Skeletal muscle tissue (tissue), 4 donors: ENCODE data around the gene ZNF747. TPM values are rescaled to one million over a fixed set of nuclear protein-coding genes. Genes with fewer than 3 reads are reported as not detected.

ENCODE experiments used
- H3K27ac ChIP-seq: one replicate; pipeline ENCODE4 v1.7.0; 2013; ENCODE audit warnings: mild to moderate bottlenecking, low read depth, low read length, inconsistent platforms
- H3K27me3 ChIP-seq, 3 donors: one replicate each; pipeline ENCODE4 v1.7.0; 2013; ENCODE audit warnings: low read length in 3 of 3; ENCODE audit not compliant: control insufficient read depth in 3 of 3, insufficient read depth in 3 of 3
- H3K36me3 ChIP-seq, 3 donors: one replicate each; pipeline ENCODE4 v1.7.0; 2013; ENCODE audit warnings: low read length in 3 of 3; ENCODE audit not compliant: control insufficient read depth in 3 of 3, insufficient read depth in 3 of 3
- H3K4me1 ChIP-seq, 3 donors: one replicate each; pipeline ENCODE4 v1.7.0; 2013; ENCODE audit warnings: low read length in 3 of 3, mild to moderate bottlenecking in 3 of 3; ENCODE audit not compliant: control insufficient read depth in 3 of 3, insufficient read depth in 3 of 3
- H3K4me3 ChIP-seq, 3 donors: one replicate each; pipeline ENCODE4 v1.7.0; 2013; ENCODE audit warnings: low read length in 3 of 3
- H3K9ac ChIP-seq, 3 donors: one replicate each; pipeline ENCODE4 v1.7.0; 2013; ENCODE audit warnings: low read length in 3 of 3, mild to moderate bottlenecking in 3 of 3, moderate library complexity in 2 of 3, low read depth in 1 of 3
- H3K9me3 ChIP-seq, 3 donors: one replicate each; pipeline ENCODE4 v1.7.0; 2013; ENCODE audit warnings: low read length in 3 of 3; ENCODE audit not compliant: control insufficient read depth in 3 of 3
- total RNA-seq: library from RNA; depleted of rRNA; stranded (reverse); fragments of >200 nt; gene quantifications from one replicate; pipeline ENCODE4 v1.2.3, GENCODE V29; 2014
- donor health status: Osteomylitis.

The ZNF747 gene
- total RNA-seq, 1 donor from 2014 or later = 8.4 TPM

DNA sequence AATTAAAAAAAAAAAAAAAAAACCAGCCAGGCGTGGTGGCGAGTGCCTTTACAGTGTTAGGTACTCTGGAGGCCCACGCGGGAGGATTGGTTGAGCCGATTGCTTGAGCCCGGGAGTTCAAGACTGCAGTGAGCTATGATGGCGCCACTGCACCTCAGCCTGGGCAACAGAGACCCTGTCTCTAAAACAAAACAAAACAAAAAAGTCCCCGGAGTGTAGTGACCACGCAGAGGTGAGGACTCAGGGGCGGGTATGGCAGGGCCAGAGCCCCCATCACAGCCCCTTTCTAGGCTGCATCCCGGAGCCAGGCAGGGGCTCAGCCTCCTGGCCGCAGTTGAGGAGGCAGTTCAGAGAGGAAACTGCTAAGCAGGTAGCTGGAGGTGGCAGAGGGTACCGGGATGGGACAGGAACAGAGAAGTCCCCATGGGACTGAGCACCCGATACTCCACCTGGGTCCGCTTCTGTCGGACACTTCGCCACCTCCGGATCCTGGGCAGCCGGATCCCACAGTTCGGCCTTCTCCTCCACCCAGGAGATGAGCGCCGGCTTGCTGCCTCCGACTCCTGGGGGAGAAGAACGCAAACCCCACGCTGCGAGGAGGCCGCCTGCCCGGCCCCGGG is 800 bp downstream of the ZNF747 start:
- peak overlapping the region; percentile 91 for H3K27ac ChIP-seq
- no peaks in the 10 kb centered on the region for H3K27me3 ChIP-seq
- H3K4me1 ChIP-seq = peaks cover 26 to 33% (median 27%) of the 10 kb centered on the region in 3 donors
- no peaks in the 10 kb centered on the region for H3K9me3 ChIP-seq
- peaks cover 17 to 20% (median 20%) of the 10 kb centered on the region in 3 donors for H3K36me3 ChIP-seq
- peak overlapping the region; percentile 92 to 96 (median 93) for H3K9ac ChIP-seq
- H3K4me3 ChIP-seq = peak overlapping the region; percentile 80 to 95 (median 95)

- no peaks in the 10 kb centered on the region for H3K27me3 ChIP-seq
- peaks cover 17 to 20% (median 20%) of the 10 kb centered on the region in 3 donors for H3K36me3 ChIP-seq
- H3K9me3 ChIP-seq = no peaks in the 10 kb centered on the region
- H3K9ac ChIP-seq = peak overlapping the region; percentile 40 to 96 (median 93)
- H3K4me3 ChIP-seq = peak overlapping the region in 2 of 3 donors; percentile 3 to 22
- peaks cover 31 to 39% (median 32%) of the 10 kb centered on the region in 3 donors for H3K4me1 ChIP-seq
- H3K27ac ChIP-seq = no peak overlapping the region
These were observed 1.5 kb downstream of the ZNF747 start for GRCh38 chr16:30533146-30533522.

DNA sequence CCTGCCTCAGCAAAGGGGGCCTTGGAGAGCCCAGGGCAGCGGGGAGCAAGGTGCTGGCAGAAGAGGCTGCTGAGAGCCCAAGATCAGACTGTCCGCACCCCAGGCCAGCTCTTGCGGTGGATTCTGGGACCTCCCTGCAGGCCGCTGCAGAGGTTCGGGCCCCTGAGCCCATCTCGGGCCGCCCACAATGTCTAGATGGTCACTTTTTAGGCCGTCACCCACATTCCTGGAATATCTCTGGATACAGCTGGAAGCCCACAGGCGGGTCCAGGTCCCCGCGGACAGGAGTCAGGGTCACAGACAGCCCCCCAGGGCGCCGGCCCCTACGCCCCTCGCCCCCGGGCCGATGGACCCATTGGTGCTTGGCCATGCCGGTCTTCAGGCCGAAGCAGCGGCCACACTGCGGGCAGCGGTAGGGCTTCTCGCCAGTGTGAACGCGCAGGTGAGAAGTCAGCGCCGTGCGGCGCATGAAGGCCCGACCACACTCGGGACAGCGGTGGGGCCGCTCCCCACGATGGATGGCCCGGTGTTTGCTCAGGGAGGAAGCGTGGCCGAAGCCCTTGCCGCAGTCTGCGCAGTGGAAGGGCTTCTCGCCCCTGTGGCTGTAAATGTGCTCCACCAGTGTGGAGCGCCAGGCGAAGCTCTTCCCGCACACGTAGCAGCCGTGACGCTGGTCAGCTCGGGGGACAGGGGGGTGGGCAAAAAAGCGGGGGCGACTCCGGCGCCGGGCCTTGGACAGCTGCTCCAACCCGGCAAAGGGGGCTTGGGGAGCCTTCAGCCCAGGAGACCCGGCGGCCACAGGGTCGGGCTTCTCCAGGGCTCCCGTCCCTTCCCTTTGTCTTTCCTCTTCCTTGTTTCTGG is 2.1 kb downstream of the ZNF747 start:
- Histone ChIP-seq H3K9me3 (no peaks in the 10 kb centered on the region), H3K4me3 (no peak overlapping the region), H3K27ac (no peak overlapping the region), H3K4me1 (peaks cover 36 to 45% (median 38%) of the 10 kb centered on the region in 3 donors), H3K9ac (peak overlapping the region in 1 of 3 donors; percentile 40), H3K27me3 (no peaks in the 10 kb centered on the region), H3K36me3 (peaks cover 17 to 20% (median 20%) of the 10 kb centered on the region in 3 donors)

GRCh38 chr16:30530163-30531037 is 4.3 kb downstream of the ZNF747 start:
- Histone ChIP-seq H3K9ac (peak overlapping the region in 1 of 3 donors; percentile 33), H3K9me3 (no peaks in the 10 kb centered on the region), H3K36me3 (peaks cover 17 to 20% (median 20%) of the 10 kb centered on the region in 3 donors), H3K27ac (no peak overlapping the region), H3K4me3 (no peak overlapping the region), H3K27me3 (no peaks in the 10 kb centered on the region), H3K4me1 (peaks cover 32 to 45% (median 37%) of the 10 kb centered on the region in 3 donors)

- Histone ChIP-seq H3K27ac (no peak overlapping the region), H3K9ac (peak overlapping the region in 2 of 3 donors; percentile 69 to 70), H3K36me3 (peaks cover 24 to 26% (median 25%) of the 10 kb centered on the region in 3 donors), H3K9me3 (no peaks in the 10 kb centered on the region), H3K4me1 (peaks cover 27 to 51% (median 31%) of the 10 kb centered on the region in 3 donors), H3K4me3 (no peak overlapping the region), H3K27me3 (no peaks in the 10 kb centered on the region)
These were observed 5.7 kb downstream of the ZNF747 start for GRCh38 chr16:30528799-30529457.

DNA sequence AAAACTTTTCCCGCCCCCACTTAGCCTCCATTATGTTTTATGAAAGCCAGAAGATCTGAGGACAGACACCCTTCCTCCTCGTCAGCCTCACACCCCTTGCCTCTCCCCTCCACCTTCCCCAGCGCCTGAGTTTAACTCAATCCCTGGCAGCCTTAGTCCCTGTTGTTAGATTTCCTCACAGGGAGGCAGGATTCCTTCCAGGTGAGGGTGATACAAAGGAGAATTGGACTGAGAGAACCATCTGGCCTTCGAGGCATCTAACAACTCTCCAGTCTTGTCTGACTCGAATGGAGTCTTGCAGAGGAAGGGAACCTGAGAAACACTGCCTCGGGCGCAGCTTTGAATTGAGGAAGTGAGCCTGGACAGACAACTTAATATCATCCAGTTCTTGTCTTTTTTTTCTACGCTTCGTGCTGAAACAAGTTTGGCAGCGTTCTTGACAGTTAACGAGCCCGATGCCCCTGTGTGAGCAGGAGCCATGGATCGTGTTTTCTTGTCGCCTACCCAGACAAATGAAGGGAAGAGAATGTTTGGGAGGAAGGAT is 7.0 kb downstream of the ZNF747 start:
- peak overlapping the region; percentile 54 to 95 (median 62) for H3K9ac ChIP-seq
- no peaks in the 10 kb centered on the region for H3K27me3 ChIP-seq
- no peaks in the 10 kb centered on the region for H3K9me3 ChIP-seq
- peak overlapping the region; percentile 61 to 88 (median 69) for H3K4me3 ChIP-seq
- peaks cover 18 to 41% (median 21%) of the 10 kb centered on the region in 3 donors for H3K4me1 ChIP-seq
- H3K36me3 ChIP-seq = peaks cover 19 to 25% (median 24%) of the 10 kb centered on the region in 3 donors
- peak overlapping the region; percentile 99 for H3K27ac ChIP-seq

GRCh38 chr16:30526823-30527634 is 7.6 kb downstream of the ZNF747 start:
- Histone ChIP-seq H3K4me1 (peaks cover 18 to 42% (median 23%) of the 10 kb centered on the region in 3 donors), H3K27ac (peak overlapping the region; percentile 99), H3K4me3 (peak overlapping the region; percentile 78 to 88 (median 78)), H3K9ac (peak overlapping the region; percentile 92 to 98 (median 95)), H3K9me3 (no peaks in the 10 kb centered on the region), H3K27me3 (no peaks in the 10 kb centered on the region), H3K36me3 (peaks cover 14 to 23% (median 17%) of the 10 kb centered on the region in 3 donors)

DNA sequence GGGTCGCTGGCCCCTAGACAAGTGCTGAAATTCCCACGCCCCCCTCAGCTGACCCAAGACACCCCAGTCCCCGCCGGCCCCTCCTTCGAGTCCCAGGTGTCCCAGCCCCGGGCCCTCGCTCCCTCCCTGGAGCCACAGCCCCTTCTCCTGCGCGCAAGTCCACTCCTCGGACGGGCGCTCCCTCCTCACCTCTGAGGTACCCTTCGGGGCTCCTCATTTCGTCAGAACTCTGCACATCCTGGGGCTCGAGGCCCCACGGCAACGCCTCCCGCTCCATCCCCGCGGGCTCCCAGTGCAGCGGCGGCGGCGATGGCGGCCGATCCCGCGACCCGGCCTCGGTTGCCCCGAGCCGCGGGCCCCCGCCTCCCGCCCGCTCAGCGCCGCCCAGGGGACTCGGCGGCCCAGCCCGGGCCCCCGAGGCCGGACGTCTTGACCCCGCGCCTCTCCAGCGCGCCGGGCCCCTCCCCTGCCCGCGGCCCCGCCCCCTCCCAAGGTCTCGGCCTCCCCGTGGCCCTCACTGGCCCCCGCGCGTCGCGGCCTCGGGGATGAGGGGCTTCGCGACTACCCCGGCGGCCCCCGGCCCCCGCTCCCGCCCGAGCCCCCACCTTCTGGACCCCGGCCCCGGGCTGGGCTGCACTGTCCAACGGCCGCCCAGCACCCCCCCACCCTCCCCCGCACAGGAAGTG is 8.4 kb downstream of the ZNF747 start, which contains the start of gene ZNF768:
ZNF768 (minus strand) TSS at position 430 of the 686 bp plus-strand sequence; CDS start at position 277, 153 bp downstream.
- peaks cover 9 to 17% (median 17%) of the 10 kb centered on the region in 3 donors for H3K36me3 ChIP-seq
- H3K27me3 ChIP-seq = no peaks in the 10 kb centered on the region
- H3K9me3 ChIP-seq = no peaks in the 10 kb centered on the region
- H3K27ac ChIP-seq = peak within 1 kb of the TSS; percentile 99
- H3K4me3 ChIP-seq = peak within 1 kb of the TSS; percentile 78 to 88 (median 78)
- H3K4me1 ChIP-seq = peaks cover 18 to 47% (median 27%) of the 10 kb centered on the region in 3 donors
- H3K9ac ChIP-seq = peak within 1 kb of the TSS; percentile 92 to 98 (median 95)
